Cardiac fibroblast (primary cell): Measurements from ENCODE around the gene RALB.
"Not testable (repeated sequence)": the region's sequence is repeated elsewhere in the genome, so short reads cannot be mapped to it uniquely, and the experiment has no call there.

ENCODE experiments used
- DNase-seq, 2 donors: peaks; one replicate each; pipeline versions ENCODE4 v3.0.0 to v3.0.0-alpha.2; 2010; ENCODE audit warnings: low read depth in 2 of 2
- H3K4me3 ChIP-seq, 2 donors: replicated peaks in 1 of 2; 1 replicate in 1 of 2; 2 replicates in 1 of 2; pipeline ENCODE4 v1.5.1; 2011; ENCODE audit warnings: low read depth in 2 of 2, low read length in 2 of 2, mild to moderate bottlenecking in 2 of 2, moderate library complexity in 1 of 2
- TF ChIP-seq, protein P1 (sequence below): IDR thresholded peaks from one replicate; pipeline ENCODE4 v1.5.1; 2011; ENCODE audit warnings: low read depth, mild to moderate bottlenecking, low read length, inconsistent platforms

RALB gene

GRCh38 chr2:120231564-120231973 is 21.1 kb upstream of the RALB start:
- TF ChIP-seq, protein P1, sequence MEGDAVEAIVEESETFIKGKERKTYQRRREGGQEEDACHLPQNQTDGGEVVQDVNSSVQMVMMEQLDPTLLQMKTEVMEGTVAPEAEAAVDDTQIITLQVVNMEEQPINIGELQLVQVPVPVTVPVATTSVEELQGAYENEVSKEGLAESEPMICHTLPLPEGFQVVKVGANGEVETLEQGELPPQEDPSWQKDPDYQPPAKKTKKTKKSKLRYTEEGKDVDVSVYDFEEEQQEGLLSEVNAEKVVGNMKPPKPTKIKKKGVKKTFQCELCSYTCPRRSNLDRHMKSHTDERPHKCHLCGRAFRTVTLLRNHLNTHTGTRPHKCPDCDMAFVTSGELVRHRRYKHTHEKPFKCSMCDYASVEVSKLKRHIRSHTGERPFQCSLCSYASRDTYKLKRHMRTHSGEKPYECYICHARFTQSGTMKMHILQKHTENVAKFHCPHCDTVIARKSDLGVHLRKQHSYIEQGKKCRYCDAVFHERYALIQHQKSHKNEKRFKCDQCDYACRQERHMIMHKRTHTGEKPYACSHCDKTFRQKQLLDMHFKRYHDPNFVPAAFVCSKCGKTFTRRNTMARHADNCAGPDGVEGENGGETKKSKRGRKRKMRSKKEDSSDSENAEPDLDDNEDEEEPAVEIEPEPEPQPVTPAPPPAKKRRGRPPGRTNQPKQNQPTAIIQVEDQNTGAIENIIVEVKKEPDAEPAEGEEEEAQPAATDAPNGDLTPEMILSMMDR, result no peak
- no peak overlapping the region for H3K4me3 ChIP-seq
- no peak for DNase-seq

- H3K4me3 ChIP-seq, result no peak overlapping the region
- TF ChIP-seq, protein P1, result no peak
- peak in 1 of 2 donors; percentile 26 for DNase-seq
Measured at GRCh38 chr2:120231974-120232635, 20.5 kb upstream of the RALB start.

GRCh38 chr2:120233292-120233691 is 19.4 kb upstream of the RALB start:
- TF ChIP-seq, protein P1, result no peak
- no peak for DNase-seq
- H3K4me3 ChIP-seq, result no peak overlapping the region

DNA sequence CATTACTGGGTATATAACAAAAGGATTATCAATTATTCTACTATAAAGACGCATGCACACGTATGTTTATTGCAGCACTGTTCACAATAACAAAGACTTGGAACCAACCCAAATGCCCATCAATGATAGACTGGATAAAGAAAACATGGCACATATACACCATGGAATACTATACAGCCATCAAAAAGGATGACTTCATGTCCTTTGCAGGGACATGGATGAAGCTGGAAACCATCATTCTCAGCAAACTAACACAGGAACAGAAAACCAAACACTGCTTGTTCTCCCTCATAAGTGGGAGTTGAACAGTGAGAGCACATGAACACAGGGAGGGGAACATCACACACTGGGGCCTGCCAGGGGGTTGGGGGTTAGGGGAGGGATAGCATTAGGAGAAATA is 17.5 kb upstream of the RALB start:
- not testable (repeated sequence) for H3K4me3 ChIP-seq, DNase-seq

- no peak for DNase-seq
- TF ChIP-seq, protein P1, result no peak
Measured at GRCh38 chr2:120235681-120236080, 17.0 kb upstream of the RALB start.

DNA sequence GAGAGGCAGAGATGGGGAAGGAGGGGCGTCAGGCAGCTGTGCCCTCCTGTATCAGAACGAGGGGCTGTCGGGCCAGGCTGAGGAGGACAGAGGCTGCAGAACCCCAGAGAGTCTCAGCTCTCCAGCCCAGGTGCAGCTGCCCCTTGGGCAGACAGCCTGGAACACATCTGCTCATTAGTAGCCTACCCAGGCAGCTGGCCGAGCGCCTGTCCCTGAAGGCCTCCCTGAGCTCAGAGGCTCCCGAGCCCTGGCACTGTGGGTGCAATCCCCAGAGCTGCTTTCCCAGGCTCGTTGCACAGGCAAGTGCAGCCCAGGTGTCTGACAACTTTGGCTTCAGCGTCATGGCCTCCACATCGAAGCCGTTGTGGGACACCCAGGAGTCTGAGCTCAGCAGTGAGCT is 16.3 kb upstream of the RALB start:
- TF ChIP-seq, protein P1, result no peak
- H3K4me3 ChIP-seq, result no peak overlapping the region
- no peak for DNase-seq

More at GRCh38 chr2:120235681-120236080, 17.0 kb upstream of the RALB start:
- H3K4me3 ChIP-seq, result no peak overlapping the region

- no peak overlapping the region for H3K4me3 ChIP-seq
- DNase-seq, result no peak
- TF ChIP-seq, protein P1, result no peak
Measured at GRCh38 chr2:120236791-120237190, 15.9 kb upstream of the RALB start.
